GM12873 (cell line): ENCODE results near the gene MFF.

Source experiments
- CTCF ChIP-seq: IDR thresholded peaks from 2 replicates; pipeline ENCODE4 v1.5.1; 2012; ENCODE audit warnings: low read depth, mild to moderate bottlenecking, moderate library complexity, low read length, control low read depth; ENCODE audit not compliant: insufficient read depth; ENCODE audit errors: missing control alignments

Gene MFF

GRCh38 chr2:227324995-227325838 lies at the start of gene MFF:
TSS of gene MFF (plus strand) at chr2:227325251. CDS start at chr2:227330666, 5,415 bp downstream.
- TF ChIP-seq CTCF: peak; percentile 45

- no peak for TF ChIP-seq CTCF
Measured at GRCh38 chr2:227280895-227281294, 44.2 kb upstream of the MFF start.

- no peak for TF ChIP-seq CTCF
Measured at GRCh38 chr2:227285741-227286236, 39.3 kb upstream of the MFF start.

GRCh38 chr2:227287771-227288170 lies 37.3 kb upstream of the MFF start:
- no peak for TF ChIP-seq CTCF

- no peak for TF ChIP-seq CTCF
Measured at GRCh38 chr2:227292314-227292713, 32.7 kb upstream of the MFF start.

- no peak for TF ChIP-seq CTCF
Measured at GRCh38 chr2:227293531-227293930, 31.5 kb upstream of the MFF start.

GRCh38 chr2:227295806-227296205 lies 29.2 kb upstream of the MFF start:
- TF ChIP-seq CTCF: no peak
